CD4-positive, alpha-beta memory T cell (primary cell): ENCODE results near the gene CUEDC2. TPM values are rescaled to one million over a fixed set of nuclear protein-coding genes. Genes with fewer than 3 reads are reported as not detected.

Experiments used
- CTCF ChIA-PET: fragments of 350-600 bp; sonication (Branson Sonifier 250); formaldehyde crosslinking; loops from one replicate; lab custom pipeline; 2021; ENCODE audit warnings: inconsistent platforms; ENCODE audit not compliant: partially characterized antibody; lab: Charles Lee
- POLR2A ChIA-PET: fragments of 350-600 bp; sonication (Branson Sonifier 250); formaldehyde crosslinking; loops from one replicate; lab custom pipeline; 2021; ENCODE audit not compliant: partially characterized antibody; lab: Charles Lee
- DNase-seq, 5 donors: peaks; one replicate each; pipeline versions ENCODE4 v3.0.0 to v3.0.0-alpha.2; 2020 to 2022; ENCODE audit warnings: mixed read lengths in 1 of 5
- H3K27ac ChIP-seq: one replicate; pipeline ENCODE4 v1.7.0; 2013; ENCODE audit warnings: low read depth, low read length
- H3K27me3 ChIP-seq: 2 replicates; pipeline ENCODE4 v1.7.0; 2013; ENCODE audit warnings: mild to moderate bottlenecking, low read length, moderate library complexity; ENCODE audit not compliant: insufficient read depth
- H3K36me3 ChIP-seq: 2 replicates; pipeline ENCODE4 v1.7.0; 2013; ENCODE audit warnings: mild to moderate bottlenecking, low read length, moderate library complexity; ENCODE audit not compliant: insufficient read depth
- H3K4me1 ChIP-seq: 2 replicates; pipeline ENCODE4 v1.7.0; 2013; ENCODE audit warnings: mild to moderate bottlenecking, low read length, moderate library complexity; ENCODE audit not compliant: insufficient read depth
- H3K4me3 ChIP-seq, 2 donors: one replicate each; pipeline ENCODE4 v1.7.0; 2013; ENCODE audit warnings: low read length in 2 of 2, mild to moderate bottlenecking in 1 of 2
- H3K9me3 ChIP-seq, 2 donors: one replicate each; pipeline ENCODE4 v1.7.0; 2013; ENCODE audit warnings: low read length in 2 of 2, control low read depth in 1 of 2; ENCODE audit not compliant: control insufficient read depth in 1 of 2
- H3K27ac Mint-ChIP-seq, 7 donors: one replicate each; pipeline ENCODE4 v1.8.0; 2020 to 2021; ENCODE audit warnings: mixed read lengths in 7 of 7, mild to moderate bottlenecking in 6 of 7, inconsistent platforms in 3 of 7, moderate library complexity in 3 of 7
- H3K27me3 Mint-ChIP-seq, 2 donors: one replicate each; pipeline ENCODE4 v1.8.0; 2020 to 2021; ENCODE audit warnings: mixed read lengths in 2 of 2
- H3K36me3 Mint-ChIP-seq, 2 donors: one replicate each; pipeline ENCODE4 v1.8.0; 2020 to 2021; ENCODE audit warnings: mixed read lengths in 2 of 2, inconsistent platforms in 1 of 2, mild to moderate bottlenecking in 1 of 2
- H3K4me1 Mint-ChIP-seq, 4 donors: one replicate each; pipeline ENCODE4 v1.8.0; 2020 to 2021; ENCODE audit warnings: mixed read lengths in 4 of 4, mild to moderate bottlenecking in 1 of 4
- H3K4me3 Mint-ChIP-seq, 8 donors: one replicate each; pipeline ENCODE4 v1.8.0; 2020 to 2021; ENCODE audit warnings: mixed read lengths in 8 of 8, mild to moderate bottlenecking in 7 of 8, moderate library complexity in 6 of 8, inconsistent platforms in 3 of 8
- H3K9me3 Mint-ChIP-seq, 8 donors: one replicate each; pipeline ENCODE4 v1.8.0; 2020 to 2021; ENCODE audit warnings: mixed read lengths in 8 of 8, mild to moderate bottlenecking in 5 of 8, inconsistent platforms in 3 of 8, moderate library complexity in 1 of 8
- intact Hi-C: fragments of 100-400 bp; cut with micrococcal nuclease; formaldehyde crosslinking; loops from one replicate; pipeline ENCODE4 v1.15.1; 2023
- polyA plus RNA-seq, 2 donors: library from polyadenylated mRNA; unstranded; fragments of 300-500 nt; fragmentation: Illumina TruSeq; gene quantifications; one replicate each; pipeline ENCODE4 v1.2.3, GENCODE V29; 2021
- total RNA-seq, 2 experiments: library from RNA; stranded (reverse); gene quantifications; one replicate each; pipeline ENCODE4 v1.2.3, GENCODE V29; 2021

The CUEDC2 gene
- total and polyA plus RNA-seq, 4 experiments from 2014 or later, result 27.2 to 57.5 (median 41.4) TPM

- ChIA-PET CTCF (interaction anchor here (1.1 to 3.6 kb wide), 2 partner anchors 17 to 31 kb away, joined by 4 to 17 read pairs; no protein-coding TSS in a partner anchor), POLR2A (no interaction called here)
- Mint-ChIP-seq H3K27ac (peak overlapping the region in 1 of 7 donors; percentile 55), H3K9me3 (no peaks in the 10 kb centered on the region), H3K36me3 (peaks cover 25 to 39% of the 10 kb centered on the region in 2 donors), H3K4me1 (peaks cover 0 to 4% (median under 1%) of the 10 kb centered on the region in 4 donors), H3K4me3 (no peak overlapping the region), H3K27me3 (no peaks in the 10 kb centered on the region)
- no peak for DNase-seq
- H3K36me3 ChIP-seq, result peaks cover 28% of the 10 kb centered on the region
- intact Hi-C loops, result no loop called here
- no peaks in the 10 kb centered on the region for H3K27me3 ChIP-seq
- no peak overlapping the region for H3K27ac ChIP-seq
- no peaks in the 10 kb centered on the region for H3K4me1 ChIP-seq
- H3K4me3 ChIP-seq, result no peak overlapping the region
- H3K9me3 ChIP-seq, result no peaks in the 10 kb centered on the region
These were observed 49.5 kb downstream of the CUEDC2 start for GRCh38 chr10:102382871-102383270.

- no peak overlapping the region for H3K4me3 Mint-ChIP-seq
- no peak overlapping the region for H3K27ac Mint-ChIP-seq
- Histone ChIP-seq H3K27ac (no peak overlapping the region), H3K9me3 (no peaks in the 10 kb centered on the region), H3K4me1 (no peaks in the 10 kb centered on the region), H3K4me3 (no peak overlapping the region), H3K27me3 (no peaks in the 10 kb centered on the region), H3K36me3 (peaks cover 28% of the 10 kb centered on the region)
- POLR2A ChIA-PET, result no interaction called here
- no peak for DNase-seq
- H3K27me3 Mint-ChIP-seq, result no peaks in the 10 kb centered on the region
- peaks cover 26 to 41% of the 10 kb centered on the region in 2 donors for H3K36me3 Mint-ChIP-seq
- intact Hi-C loops, result no loop called here
- CTCF ChIA-PET, result interaction anchor here (1.0 to 1.4 kb wide), 4 partner anchors 18 to 201 kb away, joined by 3 to 4 read pairs (median 4); no protein-coding TSS in a partner anchor
- H3K4me1 Mint-ChIP-seq, result peaks cover 0 to 4% (median under 1%) of the 10 kb centered on the region in 4 donors
- no peaks in the 10 kb centered on the region for H3K9me3 Mint-ChIP-seq
These were observed 50.4 kb downstream of the CUEDC2 start for GRCh38 chr10:102381983-102382382.

- Histone ChIP-seq H3K27ac (no peak overlapping the region), H3K9me3 (no peaks in the 10 kb centered on the region), H3K27me3 (no peaks in the 10 kb centered on the region), H3K36me3 (peaks cover 47% of the 10 kb centered on the region), H3K4me3 (no peak overlapping the region), H3K4me1 (no peaks in the 10 kb centered on the region)
- ChIA-PET CTCF (interaction anchor here (1.0 to 1.6 kb wide), 4 partner anchors 11 to 33 kb away, joined by 3 to 4 read pairs (median 3); no protein-coding TSS in a partner anchor), POLR2A (no interaction called here)
- H3K27ac Mint-ChIP-seq, result no peak overlapping the region
- H3K36me3 Mint-ChIP-seq, result peaks cover 37 to 58% of the 10 kb centered on the region in 2 donors
- H3K9me3 Mint-ChIP-seq, result no peaks in the 10 kb centered on the region
- H3K27me3 Mint-ChIP-seq, result no peaks in the 10 kb centered on the region
- intact Hi-C loops, result no loop called here
- no peak overlapping the region for H3K4me3 Mint-ChIP-seq
- DNase-seq, result no peak
- H3K4me1 Mint-ChIP-seq, result peaks cover 0 to 1% (median 0%) of the 10 kb centered on the region in 4 donors
These were observed 53.0 kb downstream of the CUEDC2 start for GRCh38 chr10:102379383-102379782.

GRCh38 chr10:102376901-102377300 lies 55.5 kb downstream of the CUEDC2 start:
- Mint-ChIP-seq H3K4me1 (no peaks in the 10 kb centered on the region), H3K27ac (no peak overlapping the region), H3K27me3 (no peaks in the 10 kb centered on the region), H3K4me3 (no peak overlapping the region), H3K9me3 (no peaks in the 10 kb centered on the region), H3K36me3 (peaks cover 43 to 69% of the 10 kb centered on the region in 2 donors)
- intact Hi-C loops, result no loop called here
- no peaks in the 10 kb centered on the region for H3K27me3 ChIP-seq
- DNase-seq, result no peak
- peaks cover 65% of the 10 kb centered on the region for H3K36me3 ChIP-seq
- no peaks in the 10 kb centered on the region for H3K4me1 ChIP-seq
- ChIA-PET POLR2A (no interaction called here), CTCF (interaction anchor here (1.5 kb wide), 1 partner anchor 23 kb away, joined by 3 read pairs; no protein-coding TSS in a partner anchor)
- H3K9me3 ChIP-seq, result no peaks in the 10 kb centered on the region
- no peak overlapping the region for H3K4me3 ChIP-seq
- H3K27ac ChIP-seq, result no peak overlapping the region

- Histone ChIP-seq H3K4me1 (no peaks in the 10 kb centered on the region), H3K27ac (no peak overlapping the region), H3K4me3 (no peak overlapping the region), H3K9me3 (no peaks in the 10 kb centered on the region), H3K36me3 (peaks cover 71% of the 10 kb centered on the region), H3K27me3 (no peaks in the 10 kb centered on the region)
- POLR2A ChIA-PET, result no interaction called here
- intact Hi-C loops, result no loop called here
- Mint-ChIP-seq H3K27me3 (no peaks in the 10 kb centered on the region), H3K4me3 (no peak overlapping the region), H3K36me3 (peaks cover 46 to 70% of the 10 kb centered on the region in 2 donors), H3K27ac (peak overlapping the region in 2 of 7 donors; percentile 51 to 60), H3K4me1 (no peaks in the 10 kb centered on the region), H3K9me3 (no peaks in the 10 kb centered on the region)
- CTCF ChIA-PET, result interaction anchor here (0.8 to 1.5 kb wide), 2 partner anchors 24 to 25 kb away, joined by 3 read pairs; no protein-coding TSS in a partner anchor
- DNase-seq, result no peak
These were observed 56.5 kb downstream of the CUEDC2 start for GRCh38 chr10:102375867-102376266.

- Histone ChIP-seq H3K27me3 (no peaks in the 10 kb centered on the region), H3K27ac (no peak overlapping the region), H3K36me3 (peaks cover 73% of the 10 kb centered on the region), H3K9me3 (no peaks in the 10 kb centered on the region), H3K4me3 (no peak overlapping the region), H3K4me1 (no peaks in the 10 kb centered on the region)
- Mint-ChIP-seq H3K9me3 (no peaks in the 10 kb centered on the region), H3K27me3 (no peaks in the 10 kb centered on the region), H3K4me3 (no peak overlapping the region), H3K4me1 (no peaks in the 10 kb centered on the region), H3K27ac (no peak overlapping the region), H3K36me3 (peaks cover 50 to 73% of the 10 kb centered on the region in 2 donors)
- no peak for DNase-seq
- intact Hi-C loops, result no loop called here
- ChIA-PET POLR2A (no interaction called here), CTCF (interaction anchor here (0.6 kb wide), 1 partner anchor 24 kb away, joined by 3 read pairs; no protein-coding TSS in a partner anchor)
These were observed 57.1 kb downstream of the CUEDC2 start for GRCh38 chr10:102375250-102375649.
